ENCODE results near the gene CEL.

Gene CEL

GRCh38 chr9:133118179-133118520, 56.4 kb downstream of the CEL start:
- Histone ChIP-seq H3K27ac (no peak overlapping the region), H3K9ac (ENCODE audit: insufficient read length) (no peak overlapping the region), H3K9me3 (ENCODE audit: low read depth, low read length) (no peaks in the 10 kb centered on the region), H3K36me3 (ENCODE audit: insufficient read depth, low read length) (no peaks in the 10 kb centered on the region), H3K4me3 (no peak overlapping the region)
- TF ChIP-seq POLR2AphosphoS5 (IDR thresholded peaks at IDR 0.05; ENCODE audit: borderline replicate concordance, low read depth, low read length) (no peak), FOXP2 (optimal IDR thresholded peaks at IDR 0.05; ENCODE audit: control extremely low read depth, extremely low read length, insufficient read depth) (no peak), EZH2 (IDR thresholded peaks at IDR 0.05) (no peak)
- no peak for DNase-seq (ENCODE audit: low read depth, low spot score)

DNA sequence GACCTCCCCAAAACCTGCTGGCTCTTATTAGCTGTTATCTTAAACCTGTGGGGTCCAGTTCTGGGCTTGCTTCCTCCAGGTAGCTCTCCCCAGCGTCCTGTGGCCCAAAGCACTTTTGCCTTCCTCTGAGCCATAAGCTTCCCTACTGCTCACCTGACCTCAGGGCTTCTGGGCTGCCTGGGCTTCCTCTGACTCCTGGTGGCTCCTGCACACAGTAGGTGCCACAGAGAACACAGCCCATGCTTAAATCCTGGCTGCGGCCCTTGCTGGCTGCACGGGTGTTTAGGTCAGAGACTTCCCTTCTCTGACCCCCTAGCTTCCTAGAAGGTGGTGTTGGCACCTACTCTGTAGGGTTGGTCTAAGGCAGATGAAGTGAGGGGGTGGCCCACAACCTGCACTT, 56.8 kb downstream of the CEL start:
- no peak for DNase-seq (ENCODE audit: low read depth, low spot score)
- Histone ChIP-seq H3K27ac (no peak overlapping the region), H3K9ac (ENCODE audit: insufficient read length) (no peak overlapping the region), H3K36me3 (ENCODE audit: insufficient read depth, low read length) (no peaks in the 10 kb centered on the region), H3K4me3 (no peak overlapping the region), H3K9me3 (ENCODE audit: low read depth, low read length) (no peaks in the 10 kb centered on the region)
- no peak for TF ChIP-seq POLR2AphosphoS5 (IDR thresholded peaks at IDR 0.05; ENCODE audit: borderline replicate concordance, low read depth, low read length)
- no peak for TF ChIP-seq FOXP2 (optimal IDR thresholded peaks at IDR 0.05; ENCODE audit: control extremely low read depth, extremely low read length, insufficient read depth)
- no peak for TF ChIP-seq EZH2 (IDR thresholded peaks at IDR 0.05)

- TF ChIP-seq POLR2AphosphoS5 (IDR thresholded peaks at IDR 0.05; ENCODE audit: borderline replicate concordance, low read depth, low read length) (no peak), FOXP2 (optimal IDR thresholded peaks at IDR 0.05; ENCODE audit: control extremely low read depth, extremely low read length, insufficient read depth) (no peak), EZH2 (IDR thresholded peaks at IDR 0.05) (no peak)
- H3K4me3 ChIP-seq: peak overlapping the region; percentile 90
- DNase-seq (ENCODE audit: low read depth, low spot score): no peak
- H3K27ac ChIP-seq: no peak overlapping the region
- H3K9me3 ChIP-seq (ENCODE audit: low read depth, low read length): no peaks in the 10 kb centered on the region
- peak overlapping the region; percentile 45 for H3K9ac ChIP-seq (ENCODE audit: insufficient read length)
- no peaks in the 10 kb centered on the region for H3K36me3 ChIP-seq (ENCODE audit: insufficient read depth, low read length)
These were observed 57.5 kb downstream of the CEL start for GRCh38 chr9:133119103-133119845.

DNA sequence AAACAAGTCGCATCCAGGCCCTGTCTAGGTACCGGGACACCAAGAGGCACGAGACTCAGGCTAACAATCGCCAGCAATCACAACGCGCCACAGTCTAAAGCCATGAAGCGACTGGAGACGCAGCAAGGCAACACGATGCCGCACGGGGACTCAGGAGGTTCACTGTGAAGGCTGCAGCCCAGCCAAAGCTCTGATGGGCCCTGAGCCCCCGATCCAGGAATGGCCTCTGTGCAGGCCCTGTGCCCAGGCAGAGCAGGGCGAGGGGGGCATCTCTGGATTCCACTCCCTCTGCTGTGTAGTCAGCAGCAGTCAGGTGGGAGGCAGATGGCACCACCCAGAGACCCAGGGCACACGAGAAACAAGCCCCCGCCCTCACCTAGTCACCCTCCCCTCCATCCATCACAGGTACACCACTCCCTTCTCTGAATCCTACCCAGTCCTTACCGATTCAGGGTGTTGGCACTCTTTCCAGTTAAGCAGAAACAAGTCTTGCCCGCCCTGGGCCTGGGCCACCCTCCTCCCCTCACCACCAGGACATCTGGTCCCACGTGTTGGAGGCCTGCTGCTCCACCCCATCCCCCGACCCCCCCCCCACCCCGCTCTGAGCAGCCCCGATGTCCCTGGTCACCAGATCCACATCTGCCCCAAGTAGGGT, 58.2 kb downstream of the CEL start:
- Histone ChIP-seq H3K27ac (no peak overlapping the region), H3K9me3 (ENCODE audit: low read depth, low read length) (no peaks in the 10 kb centered on the region), H3K9ac (ENCODE audit: insufficient read length) (peak overlapping the region; percentile 81), H3K36me3 (ENCODE audit: insufficient read depth, low read length) (no peaks in the 10 kb centered on the region), H3K4me3 (peak overlapping the region; percentile 90)
- DNase-seq (ENCODE audit: low read depth, low spot score): no peak
- TF ChIP-seq EZH2 (IDR thresholded peaks at IDR 0.05) (no peak), POLR2AphosphoS5 (IDR thresholded peaks at IDR 0.05; ENCODE audit: borderline replicate concordance, low read depth, low read length) (no peak; the same call in 1 of the 2 replicates), FOXP2 (optimal IDR thresholded peaks at IDR 0.05; ENCODE audit: control extremely low read depth, extremely low read length, insufficient read depth) (no peak)

GRCh38 chr9:133120501-133121197, 58.9 kb downstream of the CEL start:
- no peak for TF ChIP-seq FOXP2 (optimal IDR thresholded peaks at IDR 0.05; ENCODE audit: control extremely low read depth, extremely low read length, insufficient read depth)
- TF ChIP-seq EZH2 (IDR thresholded peaks at IDR 0.05): no peak
- TF ChIP-seq POLR2AphosphoS5 (IDR thresholded peaks at IDR 0.05; ENCODE audit: borderline replicate concordance, low read depth, low read length): no peak; the same call in 1 of the 2 replicates
- no peak overlapping the region for H3K27ac ChIP-seq
- no peaks in the 10 kb centered on the region for H3K36me3 ChIP-seq (ENCODE audit: insufficient read depth, low read length)
- no peak for DNase-seq (ENCODE audit: low read depth, low spot score)
- no peaks in the 10 kb centered on the region for H3K9me3 ChIP-seq (ENCODE audit: low read depth, low read length)
- peak overlapping the region; percentile 90 for H3K4me3 ChIP-seq
- peak overlapping the region; percentile 81 for H3K9ac ChIP-seq (ENCODE audit: insufficient read length)

All from SK-N-MC (cell line).